ENCODE data around the gene THSD4.

The THSD4 gene

DNA sequence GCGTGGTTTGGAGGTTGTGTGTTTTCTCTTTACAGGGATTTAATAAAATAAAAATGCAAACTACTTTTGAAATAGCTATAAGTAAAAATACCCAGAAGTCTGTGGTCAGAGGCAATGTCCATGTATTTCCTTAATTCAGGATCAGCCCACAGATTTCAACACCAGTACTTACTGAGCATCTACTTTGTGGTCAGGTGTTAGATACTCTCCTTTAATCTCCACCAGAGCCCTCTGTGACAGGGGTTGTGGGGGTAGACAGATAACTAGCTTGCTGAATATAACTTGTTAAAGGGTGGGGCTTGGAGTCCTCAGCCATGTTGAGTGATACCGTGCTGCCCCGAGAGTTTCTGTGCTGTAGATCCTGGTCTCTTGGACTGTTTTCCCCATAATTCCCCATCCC is 451.0 kb downstream of the THSD4 start:
- no peak for DNase-seq

DNA sequence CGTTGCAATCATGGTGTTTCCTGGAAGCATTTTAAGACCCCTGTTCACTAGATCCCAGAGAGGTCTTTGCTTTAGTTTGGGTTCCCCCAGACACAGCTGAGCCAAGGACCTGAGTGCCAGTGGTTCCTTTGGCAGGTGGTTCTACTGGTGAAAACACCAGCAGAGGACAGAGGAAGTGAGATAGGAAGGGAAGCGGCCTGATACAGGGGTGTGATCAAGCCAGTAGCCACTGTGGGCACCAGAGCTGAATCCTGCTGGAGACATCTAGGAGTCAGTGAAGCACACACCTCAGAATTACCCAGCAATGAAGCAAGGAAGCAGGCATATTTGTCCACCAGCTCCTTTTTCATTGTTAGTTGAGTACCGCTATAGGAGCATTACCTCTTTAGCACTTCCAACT is 451.9 kb downstream of the THSD4 start:
- DNase-seq = no peak

DNA sequence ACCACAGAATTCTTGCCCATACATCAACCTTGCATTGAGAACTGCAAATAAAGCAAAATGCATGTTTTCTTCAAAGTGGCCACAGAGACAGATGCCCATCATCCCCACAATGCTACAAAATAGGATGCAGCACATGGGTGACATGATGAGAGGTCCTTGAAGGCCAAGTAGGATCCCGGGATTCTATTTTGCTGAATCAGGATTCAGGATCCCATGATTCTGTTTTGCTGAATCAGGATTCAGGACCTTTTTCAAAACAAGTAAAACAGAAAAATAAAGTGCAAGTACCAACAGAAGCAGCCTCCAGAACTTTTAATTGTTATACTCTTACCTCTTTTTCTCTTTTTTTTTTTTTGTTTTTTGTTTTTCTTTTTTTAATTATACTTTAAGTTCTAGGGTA is 453.0 kb downstream of the THSD4 start:
- DNase-seq = no peak

GRCh38 chr15:71570736-71571135 is 455.5 kb downstream of the THSD4 start:
- DNase-seq = no peak

GRCh38 chr15:71571641-71572040 is 456.4 kb downstream of the THSD4 start:
- no peak for DNase-seq

DNA sequence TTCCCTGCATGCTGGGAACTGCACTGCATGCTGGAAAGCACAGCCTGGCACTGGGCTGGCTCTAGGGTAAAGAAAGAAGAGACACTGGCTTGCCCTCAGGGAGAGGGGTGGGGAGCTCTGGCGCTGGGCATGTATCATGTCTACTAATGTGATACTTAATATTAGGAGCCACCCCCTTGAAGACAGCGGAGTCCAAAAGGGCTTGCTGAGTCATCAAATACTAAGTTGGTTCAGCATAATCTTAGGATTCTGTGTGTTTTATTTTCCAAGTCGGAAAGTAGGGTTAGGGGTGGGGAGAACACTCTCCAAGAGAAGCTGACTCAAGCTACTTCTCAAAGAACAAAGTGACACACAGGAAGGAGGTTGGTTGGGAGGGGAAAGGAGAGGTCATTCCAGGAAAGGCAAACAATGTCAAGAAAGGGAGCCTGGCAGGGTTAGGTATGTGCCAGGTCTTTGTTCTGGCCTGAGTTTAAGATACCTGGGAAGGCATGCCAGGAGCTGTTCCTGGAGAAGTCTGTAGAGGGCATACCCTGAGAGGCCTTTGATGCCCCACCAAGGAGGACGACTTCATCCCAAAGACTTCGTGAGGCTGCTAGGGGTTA is 457.3 kb downstream of the THSD4 start:
- DNase-seq = no peak

DNA sequence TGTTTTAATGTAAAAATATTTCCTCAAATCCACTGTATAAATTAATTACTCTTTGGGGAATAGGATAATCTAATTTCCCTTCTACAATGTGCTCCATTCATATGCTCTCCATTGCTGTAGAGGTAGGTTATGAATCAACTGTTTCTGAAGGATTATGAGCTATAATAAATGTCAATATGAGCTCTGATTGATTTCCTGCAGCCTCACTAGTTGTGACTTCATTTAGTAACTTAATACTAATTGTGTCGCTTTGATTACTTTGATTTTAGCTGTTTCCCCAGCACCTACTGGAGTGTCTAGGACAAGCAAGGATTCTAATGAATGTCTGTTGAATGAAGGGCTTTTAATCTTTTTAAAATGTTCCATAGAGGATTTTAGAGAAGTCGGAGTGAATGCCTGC is 458.3 kb downstream of the THSD4 start:
- DNase-seq = no peak

DNA sequence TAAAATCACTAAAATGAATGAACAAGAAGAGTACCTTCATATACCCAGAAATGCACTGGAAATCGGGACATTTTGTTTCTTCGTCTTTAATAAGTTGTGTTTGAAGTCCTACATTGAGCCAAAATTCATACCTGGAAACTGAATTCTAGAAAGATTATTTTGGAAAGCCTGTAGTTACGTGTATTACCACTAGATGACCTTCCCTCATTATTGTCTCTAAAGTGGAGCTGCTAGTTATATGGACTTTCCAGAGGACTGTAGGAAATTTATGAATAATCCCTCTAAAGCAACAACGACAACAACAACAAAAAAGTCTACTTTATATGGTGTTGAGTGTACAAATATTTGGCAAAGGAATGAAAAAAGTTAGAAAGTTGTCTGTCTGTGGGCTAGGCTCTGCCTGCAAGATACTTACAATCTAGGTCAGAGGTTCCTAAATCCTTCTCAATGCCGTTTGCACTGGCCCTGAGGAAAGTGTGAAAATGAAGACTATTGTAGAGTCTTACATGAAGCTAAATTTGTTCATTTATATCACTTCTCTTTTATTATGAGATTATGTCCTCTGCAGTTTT is 460.3 kb downstream of the THSD4 start:
- no peak for DNase-seq

DNA sequence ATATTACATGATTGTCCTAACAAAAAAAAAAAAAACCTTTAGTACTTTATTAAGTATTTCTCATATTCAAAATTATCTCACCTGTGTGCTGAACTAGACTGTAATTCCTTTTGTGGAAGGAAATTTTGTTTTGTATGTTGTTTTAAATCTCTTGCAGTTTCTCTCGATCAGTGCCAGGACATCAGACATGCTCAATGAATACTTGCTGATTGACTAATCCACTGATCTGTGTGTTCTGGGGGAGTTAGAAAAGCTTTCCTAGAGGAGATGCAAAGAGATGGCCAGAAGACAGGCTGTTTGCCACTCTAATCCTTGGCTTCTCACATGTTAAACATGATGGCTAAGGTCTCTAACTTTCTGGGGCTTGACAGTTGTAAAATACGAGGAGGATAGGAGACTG is 461.8 kb downstream of the THSD4 start:
- no peak for DNase-seq

DNA sequence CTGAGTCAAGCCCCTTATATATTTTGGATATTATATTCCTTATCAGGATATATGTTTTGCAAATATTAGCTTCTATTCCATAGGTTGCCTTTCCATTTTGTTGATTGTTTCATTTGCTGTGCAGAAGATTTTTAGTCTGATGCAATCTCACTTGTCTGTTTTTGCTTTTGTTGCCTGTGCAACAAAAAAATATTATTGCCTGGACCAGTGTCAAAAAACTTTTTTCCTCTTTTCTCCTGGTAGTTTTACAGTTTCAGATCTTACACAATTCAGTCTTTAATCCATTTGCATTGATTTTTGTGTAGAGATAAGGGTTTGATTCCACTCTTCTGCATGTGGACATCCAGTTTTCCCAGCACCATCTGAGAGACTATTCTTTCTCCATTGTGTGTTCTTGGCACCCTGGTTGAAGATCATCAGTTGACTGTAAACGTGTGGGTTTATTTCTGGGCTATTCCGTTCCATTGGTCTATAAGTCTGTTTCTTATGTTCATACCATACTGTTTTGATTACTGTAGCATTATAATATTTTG is 466.2 kb downstream of the THSD4 start:
- no peak for DNase-seq

GRCh38 chr15:71585159-71585558 is 469.9 kb downstream of the THSD4 start:
- DNase-seq = no peak

DNA sequence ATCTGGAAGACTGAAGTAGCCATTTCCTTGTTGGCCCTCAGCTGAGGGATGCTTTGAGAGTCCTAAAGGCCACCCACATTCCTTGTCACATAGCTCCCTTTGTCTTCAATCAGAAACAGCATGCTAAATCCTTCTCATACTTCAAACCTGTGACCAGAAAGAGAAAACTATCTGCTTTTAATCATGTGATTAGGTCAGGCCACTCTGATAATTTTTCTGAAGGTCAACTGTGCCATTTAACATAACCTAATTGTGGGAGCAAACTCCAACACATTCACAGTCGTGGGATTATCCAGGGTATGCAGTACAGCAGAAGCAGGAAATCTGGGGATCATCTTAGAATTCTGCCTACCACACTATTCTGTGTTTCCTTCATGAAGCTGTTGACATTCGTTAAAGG is 471.2 kb downstream of the THSD4 start:
- no peak for DNase-seq

DNA sequence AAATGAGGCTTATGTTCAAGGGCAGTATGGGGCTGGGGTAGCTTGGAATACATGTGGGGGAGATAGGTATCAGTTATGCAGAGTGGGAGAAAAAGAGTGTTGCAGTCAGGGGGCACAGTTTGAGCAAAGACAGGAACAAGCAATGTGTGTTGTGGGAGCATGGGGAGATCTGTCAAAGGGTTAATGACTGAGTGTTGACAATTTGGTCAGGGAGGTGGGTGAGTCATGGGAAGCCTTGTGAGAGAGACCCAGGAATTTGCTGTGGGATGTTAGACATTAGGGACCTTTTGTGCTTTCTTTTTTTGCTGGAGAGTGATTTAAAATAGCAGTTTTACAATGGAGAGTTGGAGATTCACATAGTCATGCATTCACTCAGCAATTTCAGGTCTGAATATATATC is 473.5 kb downstream of the THSD4 start:
- no peak for DNase-seq

DNA sequence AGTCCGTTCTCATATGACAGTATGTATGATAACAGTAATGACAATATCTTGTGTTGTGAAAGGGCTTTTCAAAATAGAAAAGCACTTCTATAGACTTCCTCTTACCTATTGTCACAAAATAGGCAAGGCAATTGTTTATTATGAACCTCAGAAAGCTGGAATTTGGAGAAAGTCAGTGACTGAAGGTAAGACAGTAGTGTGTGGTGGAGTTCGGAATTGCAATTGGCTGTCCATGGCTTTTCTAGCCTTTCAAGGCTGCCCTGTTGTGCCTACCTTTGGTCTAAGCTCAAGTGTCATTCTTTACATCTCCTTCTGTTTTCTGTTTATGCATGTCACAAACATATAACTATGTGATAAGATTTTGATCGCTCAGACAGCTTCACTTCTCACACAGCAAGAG is 475.8 kb downstream of the THSD4 start:
- DNase-seq = no peak

DNA sequence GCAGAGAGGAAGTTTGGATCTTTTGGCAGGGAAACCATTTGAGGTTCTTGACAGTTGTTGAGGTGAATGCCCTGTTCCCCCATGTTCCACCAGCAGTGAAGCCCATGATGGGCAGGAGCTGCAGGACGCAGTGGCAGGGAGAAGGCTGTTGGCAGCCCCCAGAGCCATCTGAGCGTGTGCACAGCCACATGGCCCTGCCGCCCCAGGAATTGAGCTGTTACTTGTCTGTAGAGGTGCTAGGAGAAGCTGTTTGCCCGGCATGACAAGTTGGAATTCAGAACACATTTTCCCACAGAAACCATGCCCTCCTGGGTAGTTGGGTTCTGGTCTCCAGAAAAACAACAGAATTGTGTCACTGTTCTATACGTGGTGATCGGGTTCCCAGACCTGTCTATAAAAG is 476.9 kb downstream of the THSD4 start:
- DNase-seq = no peak

DNA sequence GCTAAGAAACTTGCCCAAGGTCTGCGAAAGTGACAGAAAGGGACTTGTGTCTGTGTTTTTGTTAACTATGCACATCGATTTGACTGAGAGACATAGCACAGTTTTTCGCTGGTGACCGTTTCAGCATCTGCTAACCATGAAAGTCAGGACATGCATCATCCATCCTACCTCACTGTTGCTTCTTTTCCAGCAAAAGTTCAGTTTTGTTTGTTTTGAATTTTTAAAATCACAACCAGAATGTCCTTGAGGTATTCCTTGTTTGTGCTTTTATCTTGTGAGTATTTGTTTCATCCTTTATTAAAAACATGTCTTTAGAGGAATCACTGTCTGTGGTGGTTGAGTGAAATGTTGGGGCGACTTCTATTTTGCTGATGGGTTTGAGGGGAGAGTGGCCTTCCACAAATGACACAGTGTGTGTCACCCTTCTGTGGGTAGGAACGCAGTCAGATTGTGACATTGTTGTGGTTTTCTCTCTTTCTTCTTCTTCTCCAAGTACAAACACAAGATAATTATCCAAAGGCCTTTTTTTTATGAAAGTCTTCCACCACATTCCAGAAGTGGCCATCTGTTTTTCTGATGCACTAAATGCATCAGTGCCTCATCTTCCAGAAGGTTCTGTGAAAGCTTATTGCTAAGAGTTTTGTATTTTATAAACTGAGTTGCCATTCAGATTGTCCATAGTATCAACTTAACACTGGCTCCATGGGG is 480.7 kb downstream of the THSD4 start:
- DNase-seq = no peak

GRCh38 chr15:71596672-71597071 is 481.4 kb downstream of the THSD4 start:
- no peak for DNase-seq

DNA sequence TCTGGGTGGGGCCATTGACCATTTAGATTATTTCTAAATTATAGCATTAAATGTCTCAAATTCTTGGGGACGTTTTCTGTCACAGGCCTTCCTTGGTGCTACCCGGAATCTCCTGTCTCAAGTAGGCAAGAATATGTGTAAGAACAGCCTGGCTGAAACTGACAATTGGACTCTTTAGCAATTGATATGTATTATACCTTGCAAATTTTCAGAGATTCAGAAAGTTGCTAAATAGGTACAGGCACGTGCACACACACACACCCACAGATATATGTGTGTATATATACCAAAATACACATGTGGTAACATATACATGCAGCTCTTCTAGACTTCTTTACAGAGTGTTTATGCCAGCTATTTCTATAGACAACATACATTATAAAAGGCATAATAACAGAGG is 481.9 kb downstream of the THSD4 start:
- DNase-seq = no peak

- no peak for DNase-seq
Observed at GRCh38 chr15:71597637-71598036, 482.4 kb downstream of the THSD4 start.

DNA sequence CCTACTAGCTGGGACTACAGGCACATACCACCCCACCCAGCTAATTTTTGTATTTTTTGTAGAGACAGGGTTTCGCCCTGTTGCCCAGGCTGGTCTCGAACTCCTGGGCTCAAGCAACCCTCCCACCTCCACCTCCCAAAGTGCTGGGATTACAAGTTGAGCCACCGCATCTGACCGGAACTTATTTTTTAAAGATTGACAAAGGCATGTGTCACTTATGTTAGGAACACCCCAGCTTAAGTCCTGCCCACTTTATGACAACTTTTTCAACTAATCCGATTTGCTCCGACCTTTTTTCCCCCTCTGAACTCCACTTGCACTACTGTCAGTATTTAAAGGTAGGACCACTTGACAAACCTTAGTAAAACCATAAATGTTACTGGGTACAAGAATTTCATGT is 483.5 kb downstream of the THSD4 start:
- no peak for DNase-seq

GRCh38 chr15:71599418-71600151 is 484.3 kb downstream of the THSD4 start:
- no peak for DNase-seq

DNA sequence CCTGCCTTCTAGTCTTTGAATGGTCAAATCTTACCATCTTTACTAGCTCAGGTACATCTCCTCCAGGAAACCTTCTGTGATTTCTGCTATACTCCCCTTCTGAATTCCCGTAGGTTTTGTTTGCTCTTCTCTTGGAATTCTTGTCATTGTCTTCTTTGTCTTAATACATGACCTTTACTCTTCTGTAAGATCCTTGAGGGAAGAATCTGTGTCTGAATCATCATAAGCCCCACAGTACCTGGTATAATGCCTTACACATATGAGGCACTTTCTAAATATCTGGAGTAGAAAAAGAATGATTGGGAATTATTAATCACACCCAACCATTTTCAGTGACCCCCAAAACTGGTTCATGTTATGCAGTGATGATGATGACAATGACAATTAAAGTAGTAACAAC is 485.0 kb downstream of the THSD4 start:
- no peak for DNase-seq

DNA sequence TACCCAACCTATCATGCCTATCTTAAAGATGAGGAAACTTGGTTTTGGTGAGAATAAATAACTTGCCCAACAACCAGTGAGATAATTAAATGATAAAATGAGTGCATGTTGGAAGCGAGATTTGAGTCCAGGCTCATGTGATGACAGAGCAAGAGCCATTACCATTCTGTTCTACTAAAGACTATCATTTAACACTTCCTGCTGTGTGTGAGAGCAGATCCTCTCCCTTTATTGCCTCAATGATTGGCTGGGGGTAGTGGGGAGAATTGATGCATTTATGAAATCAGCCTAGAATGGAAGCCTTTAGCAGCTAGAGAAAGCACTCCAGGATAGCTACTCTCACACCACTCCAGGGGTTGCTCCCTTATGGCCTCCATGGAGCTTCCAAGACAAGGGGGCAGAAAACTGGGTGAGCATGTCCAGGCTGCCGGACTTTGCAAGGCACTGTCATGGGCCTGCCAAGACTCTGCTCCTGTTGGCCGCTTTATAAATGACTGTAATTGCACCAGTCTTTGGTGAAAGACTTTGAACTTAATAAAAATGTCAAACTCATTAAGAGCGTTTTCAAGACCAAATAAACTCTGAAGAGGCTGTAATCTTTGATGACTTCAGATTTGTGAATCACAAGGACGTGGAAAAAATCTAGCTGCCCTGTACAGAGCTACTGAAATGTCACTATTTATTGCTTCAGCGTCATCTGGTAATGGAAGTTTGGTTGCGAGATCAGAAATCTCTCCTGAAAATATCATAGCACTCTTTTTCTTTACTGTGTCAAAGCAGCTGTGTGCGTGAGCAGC is 486.0 kb downstream of the THSD4 start:
- DNase-seq = no peak
